ENCODE results near the gene DUSP2.

Gene DUSP2

GRCh38 chr2:96174251-96175144, 29.3 kb upstream of the DUSP2 start:
- H2AFZ ChIP-seq (ENCODE audit: low read depth): no peak overlapping the region
- TF ChIP-seq, protein P1, sequence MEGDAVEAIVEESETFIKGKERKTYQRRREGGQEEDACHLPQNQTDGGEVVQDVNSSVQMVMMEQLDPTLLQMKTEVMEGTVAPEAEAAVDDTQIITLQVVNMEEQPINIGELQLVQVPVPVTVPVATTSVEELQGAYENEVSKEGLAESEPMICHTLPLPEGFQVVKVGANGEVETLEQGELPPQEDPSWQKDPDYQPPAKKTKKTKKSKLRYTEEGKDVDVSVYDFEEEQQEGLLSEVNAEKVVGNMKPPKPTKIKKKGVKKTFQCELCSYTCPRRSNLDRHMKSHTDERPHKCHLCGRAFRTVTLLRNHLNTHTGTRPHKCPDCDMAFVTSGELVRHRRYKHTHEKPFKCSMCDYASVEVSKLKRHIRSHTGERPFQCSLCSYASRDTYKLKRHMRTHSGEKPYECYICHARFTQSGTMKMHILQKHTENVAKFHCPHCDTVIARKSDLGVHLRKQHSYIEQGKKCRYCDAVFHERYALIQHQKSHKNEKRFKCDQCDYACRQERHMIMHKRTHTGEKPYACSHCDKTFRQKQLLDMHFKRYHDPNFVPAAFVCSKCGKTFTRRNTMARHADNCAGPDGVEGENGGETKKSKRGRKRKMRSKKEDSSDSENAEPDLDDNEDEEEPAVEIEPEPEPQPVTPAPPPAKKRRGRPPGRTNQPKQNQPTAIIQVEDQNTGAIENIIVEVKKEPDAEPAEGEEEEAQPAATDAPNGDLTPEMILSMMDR (conservative IDR thresholded peaks at IDR 0.05; ENCODE audit: low read depth, low read length): peak; percentile 92

GRCh38 chr2:96171831-96172230, 26.6 kb upstream of the DUSP2 start:
- Histone ChIP-seq H3K9ac (no peak overlapping the region), H2AFZ (ENCODE audit: low read depth) (no peak overlapping the region)

More at GRCh38 chr2:96174251-96175144, 29.3 kb upstream of the DUSP2 start:
- H3K4me1 ChIP-seq (ENCODE audit: low read depth, poor library complexity, severe bottlenecking): no peaks in the 10 kb centered on the region
- no peaks in the 10 kb centered on the region for H4K20me1 ChIP-seq (ENCODE audit: insufficient read depth)
- no peak overlapping the region for H3K27ac ChIP-seq
- H3K36me3 ChIP-seq (ENCODE audit: insufficient read depth): no peaks in the 10 kb centered on the region
- H3K9ac ChIP-seq: no peak overlapping the region
- H3K27me3 ChIP-seq (ENCODE audit: insufficient read depth, low read depth): no peaks in the 10 kb centered on the region
- no peaks in the 10 kb centered on the region for H3K79me2 ChIP-seq (ENCODE audit: insufficient read depth, low read depth)
- no peak overlapping the region for H3K4me2 ChIP-seq
- no peak overlapping the region for H3K4me3 ChIP-seq (IDR thresholded peaks at IDR 0.05; ENCODE audit: insufficient read depth, low read depth, low read length)

GRCh38 chr2:96170626-96171025, 25.4 kb upstream of the DUSP2 start:
- Histone ChIP-seq H3K27ac (no peak overlapping the region), H3K79me2 (ENCODE audit: insufficient read depth, low read depth) (no peaks in the 10 kb centered on the region), H4K20me1 (ENCODE audit: insufficient read depth) (no peaks in the 10 kb centered on the region), H3K4me2 (no peak overlapping the region), H3K4me1 (ENCODE audit: low read depth, poor library complexity, severe bottlenecking) (no peaks in the 10 kb centered on the region), H3K36me3 (ENCODE audit: insufficient read depth) (no peaks in the 10 kb centered on the region), H3K9ac (no peak overlapping the region), H3K4me3 (IDR thresholded peaks at IDR 0.05; ENCODE audit: insufficient read depth, low read depth, low read length) (no peak overlapping the region), H3K27me3 (ENCODE audit: insufficient read depth, low read depth) (no peaks in the 10 kb centered on the region), H2AFZ (ENCODE audit: low read depth) (no peak overlapping the region)
- TF ChIP-seq, protein P1 (conservative IDR thresholded peaks at IDR 0.05; ENCODE audit: low read depth, low read length): no peak

More at GRCh38 chr2:96171831-96172230, 26.6 kb upstream of the DUSP2 start:
- TF ChIP-seq, protein P1 (conservative IDR thresholded peaks at IDR 0.05; ENCODE audit: low read depth, low read length): no peak
- H3K4me3 ChIP-seq (IDR thresholded peaks at IDR 0.05; ENCODE audit: insufficient read depth, low read depth, low read length): no peak overlapping the region
- H3K4me1 ChIP-seq (ENCODE audit: low read depth, poor library complexity, severe bottlenecking): no peaks in the 10 kb centered on the region
- H4K20me1 ChIP-seq (ENCODE audit: insufficient read depth): no peaks in the 10 kb centered on the region
- H3K4me2 ChIP-seq: no peak overlapping the region
- H3K36me3 ChIP-seq (ENCODE audit: insufficient read depth): no peaks in the 10 kb centered on the region
- no peaks in the 10 kb centered on the region for H3K27me3 ChIP-seq (ENCODE audit: insufficient read depth, low read depth)
- no peak overlapping the region for H3K27ac ChIP-seq
- no peaks in the 10 kb centered on the region for H3K79me2 ChIP-seq (ENCODE audit: insufficient read depth, low read depth)

GRCh38 chr2:96169868-96170507, 24.7 kb upstream of the DUSP2 start:
- Histone ChIP-seq H3K79me2 (ENCODE audit: insufficient read depth, low read depth) (no peaks in the 10 kb centered on the region), H4K20me1 (ENCODE audit: insufficient read depth) (no peaks in the 10 kb centered on the region), H3K9ac (no peak overlapping the region), H3K27ac (no peak overlapping the region), H3K4me1 (ENCODE audit: low read depth, poor library complexity, severe bottlenecking) (no peaks in the 10 kb centered on the region), H3K4me2 (no peak overlapping the region), H3K36me3 (ENCODE audit: insufficient read depth) (no peaks in the 10 kb centered on the region), H3K27me3 (ENCODE audit: insufficient read depth, low read depth) (no peaks in the 10 kb centered on the region), H3K4me3 (IDR thresholded peaks at IDR 0.05; ENCODE audit: insufficient read depth, low read depth, low read length) (no peak overlapping the region), H2AFZ (ENCODE audit: low read depth) (no peak overlapping the region)
- TF ChIP-seq, protein P1 (conservative IDR thresholded peaks at IDR 0.05; ENCODE audit: low read depth, low read length): no peak
